HG03196 (cell line): ENCODE results near the gene ACOT11.

Experiments used
- ATAC-seq: cut with Tn5 transposase; IDR thresholded peaks from one replicate; pipeline ENCODE4 v1.9.1; 2021; ENCODE audit not compliant: unreplicated experiment

The ACOT11 gene

DNA sequence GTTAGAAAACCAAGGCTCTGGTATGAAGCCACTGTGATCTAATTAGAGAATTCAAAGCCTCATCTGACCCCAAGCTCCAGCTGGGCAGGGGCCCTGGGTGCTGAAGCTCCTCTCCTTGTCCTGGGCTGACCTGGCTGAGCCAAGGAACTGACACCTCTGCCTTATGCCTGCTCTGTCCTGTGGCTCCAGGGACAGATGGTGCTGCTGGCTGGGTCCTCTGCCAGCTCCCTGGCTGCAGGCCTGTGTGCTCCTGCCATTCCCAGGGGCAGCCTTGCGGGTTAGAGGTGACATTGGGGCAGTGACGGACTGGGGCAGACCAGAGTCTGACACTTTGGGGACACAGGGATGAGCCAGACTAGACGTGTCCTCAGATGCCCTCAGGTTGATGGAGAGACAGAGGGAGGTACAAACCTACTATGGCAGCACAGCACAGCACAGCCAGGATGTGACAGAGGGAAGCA is 11.8 kb downstream of the ACOT11 start:
- ATAC-seq: no peak

- ATAC-seq: no peak
Observed at GRCh38 chr1:54564312-54565112, 16.5 kb downstream of the ACOT11 start.

DNA sequence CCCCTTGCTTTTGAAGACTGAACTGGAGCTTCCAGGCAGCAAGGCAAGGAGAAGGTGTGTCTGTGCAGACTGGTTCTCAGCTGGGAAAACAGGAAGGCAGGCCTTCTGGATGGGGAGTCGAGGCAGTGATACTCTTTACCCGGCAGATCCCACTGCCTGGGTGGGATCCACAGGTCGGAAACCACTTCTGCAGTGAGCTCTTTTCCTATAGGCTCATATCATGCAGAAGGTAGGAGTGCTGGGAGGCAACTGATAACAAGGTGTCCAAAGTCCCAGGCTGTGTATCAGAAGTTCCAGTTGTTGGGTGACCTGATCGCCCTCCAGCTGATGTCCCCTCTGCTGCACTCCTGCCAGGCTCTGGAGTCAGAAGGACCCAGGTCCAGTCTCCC is 17.1 kb downstream of the ACOT11 start:
- no peak for ATAC-seq

- no peak for ATAC-seq
Observed at GRCh38 chr1:54566438-54567141, 18.6 kb downstream of the ACOT11 start.

- ATAC-seq: no peak
Observed at GRCh38 chr1:54567961-54568360, 19.9 kb downstream of the ACOT11 start.

- ATAC-seq: no peak
Observed at GRCh38 chr1:54569339-54569738, 21.3 kb downstream of the ACOT11 start.

DNA sequence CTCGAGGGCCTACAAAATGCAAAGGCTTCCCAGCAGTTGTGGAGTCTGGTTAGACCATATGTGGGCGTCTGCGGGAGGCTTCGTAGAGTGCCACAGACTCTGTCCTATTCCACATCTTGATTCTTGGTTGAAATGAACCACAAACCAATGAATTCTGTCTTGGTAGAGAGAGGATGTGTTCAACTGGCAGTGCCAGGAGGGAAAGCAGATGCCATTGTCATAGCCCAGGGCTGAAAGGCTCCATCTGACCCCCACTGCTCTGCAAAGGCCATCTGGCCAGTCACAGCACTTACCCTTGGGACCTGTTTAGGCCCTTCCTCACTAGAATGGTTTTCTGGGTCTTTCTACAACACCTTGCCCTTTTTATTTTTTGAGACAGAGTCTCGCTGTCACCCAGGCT is 22.1 kb downstream of the ACOT11 start:
- ATAC-seq: no peak

GRCh38 chr1:54571326-54571725 is 23.3 kb downstream of the ACOT11 start:
- no peak for ATAC-seq

DNA sequence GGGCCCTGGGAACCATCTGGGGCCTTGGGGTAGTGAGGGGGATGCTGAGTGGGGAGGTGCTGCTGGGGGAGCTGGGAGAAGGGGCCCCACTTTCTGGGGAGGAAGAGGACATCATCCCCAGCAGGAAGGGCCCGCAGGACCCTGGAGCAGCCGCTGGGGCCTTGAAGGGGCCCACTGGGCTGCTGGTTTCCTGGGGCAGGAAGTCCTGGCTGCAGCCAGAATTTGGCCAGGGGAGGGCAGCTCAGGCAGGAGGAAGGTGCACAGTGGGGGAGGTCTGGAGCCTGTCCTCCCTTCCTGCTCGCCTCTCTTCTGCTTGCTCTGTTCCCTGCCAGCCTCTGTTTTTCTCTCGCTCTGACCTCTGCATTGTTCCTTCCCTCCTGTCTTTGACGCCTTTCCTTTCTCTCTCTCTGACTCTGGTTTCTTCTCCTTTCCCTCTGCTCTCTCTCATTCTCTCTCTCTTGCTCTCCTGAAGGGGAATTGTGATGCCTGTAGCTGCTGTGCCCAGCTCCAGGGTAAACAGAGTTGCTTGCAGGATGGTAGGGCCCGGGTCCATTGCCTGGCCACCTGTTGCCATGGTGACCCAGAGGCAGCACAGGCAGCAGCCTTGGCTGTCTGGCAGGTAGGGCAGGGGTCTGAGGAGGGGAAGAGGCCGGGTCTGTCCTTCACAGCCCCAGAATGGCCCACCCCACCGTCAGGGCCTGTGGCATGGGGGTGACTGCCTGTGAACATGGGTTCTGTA is 23.9 kb downstream of the ACOT11 start:
- no peak for ATAC-seq

DNA sequence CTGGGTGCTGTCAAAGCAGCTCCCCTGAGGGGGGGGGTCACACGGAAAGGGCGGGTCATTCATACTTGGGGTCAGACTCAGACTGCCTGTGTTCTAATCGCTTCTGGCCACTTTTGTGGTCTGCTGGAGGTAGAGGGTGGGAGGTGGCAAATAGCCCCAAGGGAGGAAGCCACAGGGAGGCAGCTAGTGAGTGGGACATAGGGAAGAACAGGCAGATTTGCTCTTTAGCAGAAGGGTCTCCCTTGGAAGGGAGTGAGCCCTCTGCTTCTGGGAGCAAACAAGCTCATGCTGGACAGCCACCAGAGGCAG is 24.5 kb downstream of the ACOT11 start:
- no peak for ATAC-seq

DNA sequence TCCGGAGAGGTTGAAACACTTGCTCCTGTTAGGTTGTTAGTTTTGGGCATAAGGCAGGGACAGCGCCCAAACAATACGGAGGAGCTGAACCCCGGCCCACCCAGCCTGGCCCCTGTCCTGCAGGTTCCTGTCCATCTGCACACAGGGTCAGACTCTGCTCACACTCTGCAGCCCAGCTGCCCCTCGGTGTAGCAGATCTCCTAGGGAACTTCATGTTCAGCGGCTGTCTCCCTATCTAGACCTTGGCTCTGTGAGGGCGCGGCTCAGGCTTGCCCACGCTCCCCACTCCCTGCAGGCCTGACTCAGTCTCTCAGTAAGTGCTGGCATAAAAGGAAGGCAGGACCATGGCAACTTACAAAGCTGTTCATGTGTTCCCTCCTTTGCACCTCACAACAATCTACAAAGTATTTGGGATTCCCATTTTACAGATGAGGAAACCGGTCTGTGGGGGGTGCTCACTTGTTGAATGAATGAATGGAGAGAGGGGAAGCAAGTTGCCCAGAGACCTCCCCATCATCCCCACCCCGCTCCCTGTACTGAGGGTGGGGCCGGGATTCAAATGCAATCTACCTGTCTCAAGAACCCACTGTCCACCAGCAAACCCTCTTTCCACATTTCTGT is 26.2 kb downstream of the ACOT11 start:
- no peak for ATAC-seq

DNA sequence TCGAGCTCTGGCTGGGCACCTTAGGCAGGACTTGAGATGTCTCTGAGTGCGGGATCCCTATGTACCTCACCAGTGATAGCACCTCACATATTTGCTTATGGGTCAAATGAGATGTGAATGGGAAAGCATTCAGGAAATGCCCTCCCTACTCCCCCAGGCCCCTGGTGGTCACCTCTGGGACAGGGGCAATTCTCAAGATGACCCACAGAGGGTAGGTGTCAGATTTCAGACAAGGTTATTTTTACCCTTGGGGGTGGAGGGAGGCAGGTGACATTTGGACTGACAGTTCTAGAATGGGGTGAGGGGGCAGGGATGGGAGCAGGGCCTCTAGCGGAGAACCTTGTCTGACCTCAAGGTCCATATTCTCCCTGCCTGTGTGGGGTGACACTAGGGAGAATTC is 27.1 kb downstream of the ACOT11 start:
- ATAC-seq: no peak

- ATAC-seq: no peak
Observed at GRCh38 chr1:54575605-54576290, 27.7 kb downstream of the ACOT11 start.

- ATAC-seq: no peak
Observed at GRCh38 chr1:54577612-54578011, 29.6 kb downstream of the ACOT11 start.

DNA sequence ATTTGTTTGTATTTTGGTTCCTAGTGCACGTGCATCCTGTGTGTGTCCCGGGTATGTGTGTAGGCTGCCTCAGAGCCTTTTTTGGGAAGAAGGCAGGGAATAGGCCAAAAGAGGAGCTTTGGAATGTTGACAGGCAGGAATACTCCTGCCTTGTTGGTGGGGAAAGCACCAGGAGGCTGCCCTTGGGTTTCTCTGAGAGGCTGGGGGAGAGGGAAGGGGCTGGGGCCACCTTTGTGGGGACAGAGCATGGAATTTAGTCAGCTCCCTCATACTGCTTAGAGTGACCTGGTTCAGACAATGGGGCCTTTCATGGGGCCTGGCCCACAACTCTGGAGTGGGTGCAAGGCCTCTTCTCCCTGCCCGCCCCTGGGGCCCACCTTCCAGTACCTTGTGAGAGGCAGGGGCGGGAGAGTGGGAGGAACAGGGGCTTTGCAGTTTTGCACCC is 31.3 kb downstream of the ACOT11 start:
- ATAC-seq: no peak

DNA sequence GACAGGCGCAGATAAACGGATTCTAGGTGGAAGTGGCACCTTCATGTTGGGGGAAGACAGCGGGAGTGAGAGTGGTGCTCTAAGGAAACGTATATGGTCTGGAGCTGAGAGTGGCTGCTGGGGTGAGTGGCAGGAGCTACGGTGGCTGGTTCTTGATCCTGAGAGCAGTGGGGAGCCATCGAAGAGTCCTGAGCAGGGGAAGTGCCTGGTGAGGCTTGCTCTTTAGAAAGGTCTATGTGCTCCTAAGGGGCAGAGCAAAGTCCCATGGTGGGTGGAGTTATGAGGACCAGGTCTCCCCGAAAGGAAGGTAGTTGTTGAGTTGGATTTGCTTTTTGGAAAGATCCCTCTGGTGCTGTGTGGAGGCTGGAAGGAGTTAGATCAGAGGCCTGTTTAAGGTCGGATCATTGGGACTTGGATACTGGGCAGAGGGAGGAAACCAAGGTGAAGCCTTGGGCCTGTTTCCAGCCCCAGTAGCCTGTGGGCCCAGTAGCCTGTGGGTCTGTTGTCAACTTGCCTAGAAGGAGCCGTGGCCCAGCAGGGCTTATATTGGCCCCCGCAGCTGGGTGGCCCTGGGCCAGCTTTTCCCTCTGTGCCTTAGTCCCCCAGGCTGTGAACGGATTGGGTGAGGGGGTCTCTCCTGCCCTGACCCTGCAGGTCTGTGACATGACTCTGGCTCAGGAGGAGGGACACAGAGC is 33.0 kb downstream of the ACOT11 start:
- no peak for ATAC-seq

GRCh38 chr1:54581621-54582035 is 33.6 kb downstream of the ACOT11 start:
- ATAC-seq: no peak

- no peak for ATAC-seq
Observed at GRCh38 chr1:54582566-54583306, 34.7 kb downstream of the ACOT11 start.

GRCh38 chr1:54583307-54583686 is 35.3 kb downstream of the ACOT11 start:
- no peak for ATAC-seq

DNA sequence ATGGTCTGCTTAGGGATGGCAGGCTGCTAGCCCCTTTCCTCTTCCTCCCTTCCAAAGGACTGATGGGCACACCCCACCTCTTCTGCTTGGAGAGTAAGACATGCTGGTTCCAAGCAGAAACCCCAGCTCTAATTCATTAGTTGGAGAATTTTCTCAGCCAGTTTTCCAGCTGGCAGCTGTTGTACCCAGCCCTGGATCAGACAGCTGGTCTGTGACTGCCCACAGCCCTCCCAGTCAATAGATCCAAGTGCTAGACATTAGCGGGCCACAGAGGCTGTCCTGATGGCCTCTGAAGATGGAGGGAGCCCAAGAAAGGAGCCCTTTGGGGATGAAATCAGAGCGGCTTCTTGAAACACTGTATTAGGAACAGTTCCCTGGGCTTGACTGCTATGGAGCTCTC is 35.8 kb downstream of the ACOT11 start:
- ATAC-seq: no peak
